K562 (cell line): ENCODE data around the gene PYROXD2. TPM values are rescaled to one million over a fixed set of nuclear protein-coding genes. Genes with fewer than 3 reads are reported as not detected.

Source experiments
- EP300 ChIP-seq: IDR thresholded peaks from 2 replicates; pipeline ENCODE4 v1.6.1; 2012; ENCODE audit warnings: low read length, improper control_type of control experiment
- NR2C2 ChIP-seq, 2 experiments: fragments of 200-800 bp in 1 of 2; sonication (Bioruptor generic) in 1 of 2; sonication (generic) in 1 of 2; formaldehyde crosslinking in 1 of 2; IDR thresholded peaks; 2 replicates each; pipeline versions ENCODE4 v1.6.1 to v1.8.0; 2016 to 2022; ENCODE audit warnings: mild to moderate bottlenecking in 1 of 2, missing compliant biosample characterization in 1 of 2, missing genetic modification characterization in 1 of 2, missing genetic modification reagents in 1 of 2
- NR3C1 ChIP-seq: sonication (generic); formaldehyde crosslinking; IDR thresholded peaks from 2 replicates; pipeline ENCODE4 v1.8.1; 2022; ENCODE audit warnings: missing genetic modification reagents
- PHTF2 ChIP-seq: fragments of 250-450 bp; sonication (Bioruptor Pico); IDR thresholded peaks from 2 replicates; pipeline ENCODE4 v1.5.0; 2021; ENCODE audit warnings: mild to moderate bottlenecking
- POLR2AphosphoS2 ChIP-seq: IDR thresholded peaks from 2 replicates; pipeline ENCODE4 v1.6.1; 2012; ENCODE audit warnings: low read length, improper control_type of control experiment
- TEAD1 ChIP-seq, 2 experiments: fragments of 450-650 bp in 1 of 2; sonication (generic) in 1 of 2; formaldehyde crosslinking; IDR thresholded peaks; 2 replicates each; pipeline versions ENCODE4 v1.4.0 to v1.8.0; 2020 to 2022; ENCODE audit warnings: mild to moderate bottlenecking in 2 of 2, missing genetic modification reagents in 1 of 2
- TFAM ChIP-seq: fragments of 250-450 bp; sonication (Bioruptor Pico); conservative IDR thresholded peaks from 2 replicates; pipeline ENCODE4 v1.5.0; 2021; ENCODE audit warnings: mild to moderate bottlenecking, moderate library complexity
- ZNF431 ChIP-seq: sonication (generic); formaldehyde crosslinking; IDR thresholded peaks from 2 replicates; pipeline ENCODE4 v1.8.0; 2022; ENCODE audit warnings: mild to moderate bottlenecking, missing genetic modification reagents
- polyA plus RNA-seq, 8 experiments: library from polyadenylated mRNA; depleted of rRNA in 4 of 8; stranded (reverse) in 5 of 8; unstranded in 3 of 8; fragments of >200 nt; fragmentation: Nextera tagmentation in 2 of 8; fragmentation: Illumina TruSeq in 1 of 8; extraction: Ambion mirVana in 2 of 8; extraction: Trizol in 1 of 8; gene quantifications; 2 replicates each; pipeline versions ENCODE4 v1.2.1 to v1.2.3, GENCODE V29; 2011 to 2014; ENCODE audit warnings: inconsistent platforms in 1 of 8, missing spikeins in 1 of 8
- total RNA-seq, 7 experiments: library from RNA; depleted of rRNA in 6 of 7; stranded (reverse); fragments of >200 nt in 6 of 7; fragmentation: Illumina TruSeq in 2 of 7; extraction: Trizol in 2 of 7; gene quantifications; 2 replicates each; pipeline versions ENCODE4 v1.2.1 to v1.2.3, GENCODE V29; 2011 to 2021; ENCODE audit warnings: low replicate concordance in 1 of 7
- TF ChIP-seq, protein P1 (sequence below): sonication (generic); formaldehyde crosslinking; IDR thresholded peaks from 2 replicates; pipeline ENCODE4 v1.8.0; 2023; ENCODE audit warnings: mild to moderate bottlenecking, missing genetic modification reagents
- TF ChIP-seq, protein P2 (sequence below): sonication (generic); formaldehyde crosslinking; IDR thresholded peaks from 2 replicates; pipeline ENCODE4 v1.8.1; 2023; ENCODE audit warnings: mild to moderate bottlenecking, missing genetic modification reagents
- TF ChIP-seq, protein P3 (sequence below), 2 experiments: fragments of 450-650 bp; IDR thresholded peaks; 2 replicates each; pipeline ENCODE4 v1.6.1; 2016
- TF ChIP-seq, protein P4 (sequence below): sonication (generic); formaldehyde crosslinking; IDR thresholded peaks from 2 replicates; pipeline ENCODE4 v1.8.0; 2022; ENCODE audit warnings: mild to moderate bottlenecking, missing genetic modification reagents, borderline replicate concordance
- TF ChIP-seq, protein P5 (sequence below): sonication (generic); formaldehyde crosslinking; IDR thresholded peaks from 2 replicates; pipeline ENCODE4 v1.8.1; 2023; ENCODE audit warnings: mild to moderate bottlenecking, missing genetic modification reagents

PYROXD2 gene
- total and polyA plus RNA-seq, 9 of the 15 experiments (the other 6 are each of a cell fraction or from before 2014, with no cell fraction given) = 0.14 to 1.4 (median 0.58) TPM

- TF ChIP-seq, protein P1, sequence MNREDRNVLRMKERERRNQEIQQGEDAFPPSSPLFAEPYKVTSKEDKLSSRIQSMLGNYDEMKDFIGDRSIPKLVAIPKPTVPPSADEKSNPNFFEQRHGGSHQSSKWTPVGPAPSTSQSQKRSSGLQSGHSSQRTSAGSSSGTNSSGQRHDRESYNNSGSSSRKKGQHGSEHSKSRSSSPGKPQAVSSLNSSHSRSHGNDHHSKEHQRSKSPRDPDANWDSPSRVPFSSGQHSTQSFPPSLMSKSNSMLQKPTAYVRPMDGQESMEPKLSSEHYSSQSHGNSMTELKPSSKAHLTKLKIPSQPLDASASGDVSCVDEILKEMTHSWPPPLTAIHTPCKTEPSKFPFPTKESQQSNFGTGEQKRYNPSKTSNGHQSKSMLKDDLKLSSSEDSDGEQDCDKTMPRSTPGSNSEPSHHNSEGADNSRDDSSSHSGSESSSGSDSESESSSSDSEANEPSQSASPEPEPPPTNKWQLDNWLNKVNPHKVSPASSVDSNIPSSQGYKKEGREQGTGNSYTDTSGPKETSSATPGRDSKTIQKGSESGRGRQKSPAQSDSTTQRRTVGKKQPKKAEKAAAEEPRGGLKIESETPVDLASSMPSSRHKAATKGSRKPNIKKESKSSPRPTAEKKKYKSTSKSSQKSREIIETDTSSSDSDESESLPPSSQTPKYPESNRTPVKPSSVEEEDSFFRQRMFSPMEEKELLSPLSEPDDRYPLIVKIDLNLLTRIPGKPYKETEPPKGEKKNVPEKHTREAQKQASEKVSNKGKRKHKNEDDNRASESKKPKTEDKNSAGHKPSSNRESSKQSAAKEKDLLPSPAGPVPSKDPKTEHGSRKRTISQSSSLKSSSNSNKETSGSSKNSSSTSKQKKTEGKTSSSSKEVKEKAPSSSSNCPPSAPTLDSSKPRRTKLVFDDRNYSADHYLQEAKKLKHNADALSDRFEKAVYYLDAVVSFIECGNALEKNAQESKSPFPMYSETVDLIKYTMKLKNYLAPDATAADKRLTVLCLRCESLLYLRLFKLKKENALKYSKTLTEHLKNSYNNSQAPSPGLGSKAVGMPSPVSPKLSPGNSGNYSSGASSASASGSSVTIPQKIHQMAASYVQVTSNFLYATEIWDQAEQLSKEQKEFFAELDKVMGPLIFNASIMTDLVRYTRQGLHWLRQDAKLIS (CRISPR knock-in tag) = no peak
- TF ChIP-seq TEAD1 (CRISPR knock-in tag; IDR thresholded peaks at IDR 0.05) = peak in 1 of 2 experiments; percentile 70; a peak in 1 of 4 replicates
- TF ChIP-seq, protein P2, sequence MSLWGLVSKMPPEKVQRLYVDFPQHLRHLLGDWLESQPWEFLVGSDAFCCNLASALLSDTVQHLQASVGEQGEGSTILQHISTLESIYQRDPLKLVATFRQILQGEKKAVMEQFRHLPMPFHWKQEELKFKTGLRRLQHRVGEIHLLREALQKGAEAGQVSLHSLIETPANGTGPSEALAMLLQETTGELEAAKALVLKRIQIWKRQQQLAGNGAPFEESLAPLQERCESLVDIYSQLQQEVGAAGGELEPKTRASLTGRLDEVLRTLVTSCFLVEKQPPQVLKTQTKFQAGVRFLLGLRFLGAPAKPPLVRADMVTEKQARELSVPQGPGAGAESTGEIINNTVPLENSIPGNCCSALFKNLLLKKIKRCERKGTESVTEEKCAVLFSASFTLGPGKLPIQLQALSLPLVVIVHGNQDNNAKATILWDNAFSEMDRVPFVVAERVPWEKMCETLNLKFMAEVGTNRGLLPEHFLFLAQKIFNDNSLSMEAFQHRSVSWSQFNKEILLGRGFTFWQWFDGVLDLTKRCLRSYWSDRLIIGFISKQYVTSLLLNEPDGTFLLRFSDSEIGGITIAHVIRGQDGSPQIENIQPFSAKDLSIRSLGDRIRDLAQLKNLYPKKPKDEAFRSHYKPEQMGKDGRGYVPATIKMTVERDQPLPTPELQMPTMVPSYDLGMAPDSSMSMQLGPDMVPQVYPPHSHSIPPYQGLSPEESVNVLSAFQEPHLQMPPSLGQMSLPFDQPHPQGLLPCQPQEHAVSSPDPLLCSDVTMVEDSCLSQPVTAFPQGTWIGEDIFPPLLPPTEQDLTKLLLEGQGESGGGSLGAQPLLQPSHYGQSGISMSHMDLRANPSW (CRISPR knock-in tag) = no peak
- TF ChIP-seq, protein P3, sequence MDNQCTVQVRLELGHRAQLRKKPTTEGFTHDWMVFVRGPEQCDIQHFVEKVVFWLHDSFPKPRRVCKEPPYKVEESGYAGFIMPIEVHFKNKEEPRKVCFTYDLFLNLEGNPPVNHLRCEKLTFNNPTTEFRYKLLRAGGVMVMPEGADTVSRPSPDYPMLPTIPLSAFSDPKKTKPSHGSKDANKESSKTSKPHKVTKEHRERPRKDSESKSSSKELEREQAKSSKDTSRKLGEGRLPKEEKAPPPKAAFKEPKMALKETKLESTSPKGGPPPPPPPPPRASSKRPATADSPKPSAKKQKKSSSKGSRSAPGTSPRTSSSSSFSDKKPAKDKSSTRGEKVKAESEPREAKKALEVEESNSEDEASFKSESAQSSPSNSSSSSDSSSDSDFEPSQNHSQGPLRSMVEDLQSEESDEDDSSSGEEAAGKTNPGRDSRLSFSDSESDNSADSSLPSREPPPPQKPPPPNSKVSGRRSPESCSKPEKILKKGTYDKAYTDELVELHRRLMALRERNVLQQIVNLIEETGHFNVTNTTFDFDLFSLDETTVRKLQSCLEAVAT (IDR thresholded peaks at IDR 0.05) = peak in 1 of 2 experiments; percentile 72; a peak in 1 of 4 replicates
- TF ChIP-seq PHTF2 = no peak
- TF ChIP-seq, protein P4, sequence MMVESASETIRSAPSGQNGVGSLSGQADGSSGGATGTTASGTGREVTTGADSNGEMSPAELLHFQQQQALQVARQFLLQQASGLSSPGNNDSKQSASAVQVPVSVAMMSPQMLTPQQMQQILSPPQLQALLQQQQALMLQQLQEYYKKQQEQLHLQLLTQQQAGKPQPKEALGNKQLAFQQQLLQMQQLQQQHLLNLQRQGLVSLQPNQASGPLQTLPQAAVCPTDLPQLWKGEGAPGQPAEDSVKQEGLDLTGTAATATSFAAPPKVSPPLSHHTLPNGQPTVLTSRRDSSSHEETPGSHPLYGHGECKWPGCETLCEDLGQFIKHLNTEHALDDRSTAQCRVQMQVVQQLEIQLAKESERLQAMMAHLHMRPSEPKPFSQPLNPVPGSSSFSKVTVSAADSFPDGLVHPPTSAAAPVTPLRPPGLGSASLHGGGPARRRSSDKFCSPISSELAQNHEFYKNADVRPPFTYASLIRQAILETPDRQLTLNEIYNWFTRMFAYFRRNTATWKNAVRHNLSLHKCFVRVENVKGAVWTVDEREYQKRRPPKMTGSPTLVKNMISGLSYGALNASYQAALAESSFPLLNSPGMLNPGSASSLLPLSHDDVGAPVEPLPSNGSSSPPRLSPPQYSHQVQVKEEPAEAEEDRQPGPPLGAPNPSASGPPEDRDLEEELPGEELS (CRISPR knock-in tag) = no peak
- TF ChIP-seq, protein P5, sequence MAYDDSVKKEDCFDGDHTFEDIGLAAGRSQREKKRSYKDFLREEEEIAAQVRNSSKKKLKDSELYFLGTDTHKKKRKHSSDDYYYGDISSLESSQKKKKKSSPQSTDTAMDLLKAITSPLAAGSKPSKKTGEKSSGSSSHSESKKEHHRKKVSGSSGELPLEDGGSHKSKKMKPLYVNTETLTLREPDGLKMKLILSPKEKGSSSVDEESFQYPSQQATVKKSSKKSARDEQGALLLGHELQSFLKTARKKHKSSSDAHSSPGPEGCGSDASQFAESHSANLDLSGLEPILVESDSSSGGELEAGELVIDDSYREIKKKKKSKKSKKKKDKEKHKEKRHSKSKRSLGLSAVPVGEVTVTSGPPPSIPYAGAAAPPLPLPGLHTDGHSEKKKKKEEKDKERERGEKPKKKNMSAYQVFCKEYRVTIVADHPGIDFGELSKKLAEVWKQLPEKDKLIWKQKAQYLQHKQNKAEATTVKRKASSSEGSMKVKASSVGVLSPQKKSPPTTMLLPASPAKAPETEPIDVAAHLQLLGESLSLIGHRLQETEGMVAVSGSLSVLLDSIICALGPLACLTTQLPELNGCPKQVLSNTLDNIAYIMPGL (CRISPR knock-in tag) = no peak
- TF ChIP-seq NR3C1 (CRISPR knock-in tag) = no peak
- TF ChIP-seq TFAM (CRISPR knock-in tag) = no peak
- peak; percentile 74; the same call in 1 of the 2 replicates for TF ChIP-seq EP300
- no peak for TF ChIP-seq NR2C2 (CRISPR knock-in tag; IDR thresholded peaks at IDR 0.05)
- TF ChIP-seq NR2C2 (tag; IDR thresholded peaks at IDR 0.05) = no peak
- TF ChIP-seq ZNF431 (CRISPR knock-in tag) = no peak
- TF ChIP-seq POLR2AphosphoS2 = no peak
Measured at GRCh38 chr10:98458809-98459784, 44.1 kb upstream of the PYROXD2 start (continued).
